Activated CD8-positive, alpha-beta memory T cell treated with anti-CD3 and anti-CD28 coated beads for 24 hours (primary cell): Measurements from ENCODE around the gene MTSS2.
"Not testable (repeated sequence)": the region's sequence is repeated elsewhere in the genome, so short reads cannot be mapped to it uniquely, and the experiment has no call there.

Source experiments
- DNase-seq: peaks from one replicate; pipeline ENCODE4 v3.0.0-alpha.2; 2020

Gene MTSS2

GRCh38 chr16:70685061-70685937 lies 554 bp downstream of the MTSS2 start:
- DNase-seq: no peak

GRCh38 chr16:70684146-70685060 lies 1.4 kb downstream of the MTSS2 start:
- DNase-seq: no peak

GRCh38 chr16:70683146-70683944 lies 2.5 kb downstream of the MTSS2 start:
- no peak for DNase-seq

- no peak for DNase-seq
Observed at GRCh38 chr16:70682239-70683145, 3.4 kb downstream of the MTSS2 start.

GRCh38 chr16:70681382-70682238 lies 4.2 kb downstream of the MTSS2 start:
- DNase-seq: no peak

GRCh38 chr16:70680495-70681381 lies 5.1 kb downstream of the MTSS2 start:
- DNase-seq: no peak

- no peak for DNase-seq
Observed at GRCh38 chr16:70679671-70680494, 6.0 kb downstream of the MTSS2 start.

GRCh38 chr16:70678898-70679670 lies 6.8 kb downstream of the MTSS2 start:
- no peak for DNase-seq

- DNase-seq: no peak
Observed at GRCh38 chr16:70678121-70678897, 7.5 kb downstream of the MTSS2 start.

- no peak for DNase-seq
Observed at GRCh38 chr16:70677499-70678120, 8.2 kb downstream of the MTSS2 start.

GRCh38 chr16:70676675-70677498 lies 9.0 kb downstream of the MTSS2 start:
- no peak for DNase-seq

- no peak for DNase-seq
Observed at GRCh38 chr16:70675851-70676513, 9.9 kb downstream of the MTSS2 start.

- no peak for DNase-seq
Observed at GRCh38 chr16:70674221-70675014, 11.4 kb downstream of the MTSS2 start.

- not testable (repeated sequence) for DNase-seq
Observed at GRCh38 chr16:70670938-70671337, 14.9 kb downstream of the MTSS2 start.
